ENCODE measurements around the gene STARD8.

Gene STARD8

GRCh38 chrX:68690936-68691501 lies 43.6 kb downstream of the STARD8 start:
- Mint-ChIP-seq H3K27ac (no peak overlapping the region), H3K4me1 (ENCODE audit: low read depth) (peaks cover 29% of the 10 kb centered on the region), H3K4me3 (no peak overlapping the region), H3K36me3 (ENCODE audit: low read depth) (peaks cover 15% of the 10 kb centered on the region), H3K9me3 (no peaks in the 10 kb centered on the region), H3K27me3 (no peaks in the 10 kb centered on the region)
- intact Hi-C loops (cut with micrococcal nuclease), result loop anchor here (10.0 kb wide), 1 partner anchor 506 kb away; no protein-coding TSS in a partner anchor

DNA sequence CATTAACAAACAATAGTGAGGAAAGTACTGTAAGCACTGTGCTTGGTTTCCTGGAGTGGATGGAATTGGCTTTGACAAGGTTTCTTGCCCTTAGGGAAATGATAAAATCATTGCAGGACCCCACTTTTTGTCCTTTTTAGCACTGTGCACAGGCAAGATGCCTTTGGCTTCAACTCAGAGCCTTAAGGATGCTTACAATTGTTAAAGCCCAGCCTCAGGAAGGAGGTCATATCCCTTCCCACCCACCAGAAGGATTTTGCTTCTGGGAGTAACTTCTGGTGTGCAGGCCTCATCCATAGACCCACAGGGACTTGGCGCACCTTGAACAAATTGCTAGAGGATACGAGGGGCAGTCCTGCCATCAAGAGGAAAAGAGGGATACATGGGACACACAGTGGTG lies 44.5 kb downstream of the STARD8 start:
- Mint-ChIP-seq H3K36me3 (ENCODE audit: low read depth) (peaks cover 15% of the 10 kb centered on the region), H3K4me3 (no peak overlapping the region), H3K27me3 (no peaks in the 10 kb centered on the region), H3K27ac (no peak overlapping the region), H3K9me3 (no peaks in the 10 kb centered on the region), H3K4me1 (ENCODE audit: low read depth) (peaks cover 27% of the 10 kb centered on the region)
- intact Hi-C loops (cut with micrococcal nuclease), result loop anchor here (10.0 kb wide), 1 partner anchor 507 kb away; no protein-coding TSS in a partner anchor

- Mint-ChIP-seq H3K36me3 (ENCODE audit: low read depth) (peaks cover 15% of the 10 kb centered on the region), H3K4me1 (ENCODE audit: low read depth) (peaks cover 29% of the 10 kb centered on the region), H3K27me3 (no peaks in the 10 kb centered on the region), H3K4me3 (peak overlapping the region; percentile 79), H3K27ac (no peak overlapping the region), H3K9me3 (no peaks in the 10 kb centered on the region)
- intact Hi-C loops (cut with micrococcal nuclease), result loop anchor here (10.0 kb wide), 1 partner anchor 508 kb away; no protein-coding TSS in a partner anchor
These were observed 45.2 kb downstream of the STARD8 start for GRCh38 chrX:68692651-68693050.

DNA sequence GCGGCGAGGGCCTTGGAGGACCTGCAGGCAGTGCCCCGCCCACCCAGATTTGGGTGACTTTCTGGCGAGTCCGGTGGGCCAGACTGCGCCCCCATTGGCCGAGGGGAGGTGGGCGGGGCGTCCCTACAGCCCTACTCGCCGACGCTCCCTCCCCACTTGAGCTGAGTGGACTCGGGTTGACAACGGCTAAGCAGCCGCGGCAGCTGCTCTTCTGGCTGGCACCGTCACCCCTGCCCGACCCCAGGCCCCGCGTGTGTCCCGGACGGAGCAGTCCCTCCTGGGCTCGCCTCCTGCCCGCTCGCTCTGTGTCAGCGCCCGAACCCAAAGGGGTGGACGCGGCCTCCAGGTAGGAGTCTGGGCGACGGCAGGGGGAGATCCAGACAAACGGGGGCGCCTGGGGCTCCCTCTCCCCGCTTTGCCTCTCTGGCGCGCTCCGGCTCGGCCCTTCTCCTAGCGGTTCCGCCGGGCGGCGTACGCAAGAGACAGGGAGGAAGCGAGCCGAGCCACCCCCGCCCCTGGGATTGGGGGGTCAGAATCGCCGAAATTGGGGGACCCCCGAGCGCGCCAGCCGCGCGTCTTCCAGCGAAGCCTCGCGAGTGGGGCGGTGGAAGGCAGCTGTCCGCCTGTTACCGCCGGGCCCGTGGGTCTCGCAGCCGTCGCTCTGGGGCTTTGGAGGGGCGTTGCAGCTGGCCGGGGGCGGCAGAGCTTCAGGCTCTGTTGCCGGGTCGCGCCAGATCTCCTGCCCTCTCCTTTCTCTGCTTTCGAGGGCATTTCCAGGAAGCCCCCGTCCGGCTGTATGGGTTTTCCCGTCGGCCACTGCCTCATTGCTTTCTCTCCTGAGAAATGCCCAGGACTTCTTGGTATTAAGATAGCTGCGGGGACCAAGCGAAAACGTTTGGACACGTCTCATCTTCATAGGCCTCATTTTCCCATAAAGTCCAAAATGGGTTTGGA lies 46.3 kb downstream of the STARD8 start:
- intact Hi-C loops (cut with micrococcal nuclease), result loop anchor here (10.0 kb wide), 1 partner anchor 509 kb away; no protein-coding TSS in a partner anchor
- Mint-ChIP-seq H3K27ac (peak overlapping the region; percentile 96), H3K4me3 (peak overlapping the region; percentile 79), H3K27me3 (no peaks in the 10 kb centered on the region), H3K9me3 (no peaks in the 10 kb centered on the region), H3K36me3 (ENCODE audit: low read depth) (peaks cover 23% of the 10 kb centered on the region), H3K4me1 (ENCODE audit: low read depth) (peaks cover 35% of the 10 kb centered on the region)

DNA sequence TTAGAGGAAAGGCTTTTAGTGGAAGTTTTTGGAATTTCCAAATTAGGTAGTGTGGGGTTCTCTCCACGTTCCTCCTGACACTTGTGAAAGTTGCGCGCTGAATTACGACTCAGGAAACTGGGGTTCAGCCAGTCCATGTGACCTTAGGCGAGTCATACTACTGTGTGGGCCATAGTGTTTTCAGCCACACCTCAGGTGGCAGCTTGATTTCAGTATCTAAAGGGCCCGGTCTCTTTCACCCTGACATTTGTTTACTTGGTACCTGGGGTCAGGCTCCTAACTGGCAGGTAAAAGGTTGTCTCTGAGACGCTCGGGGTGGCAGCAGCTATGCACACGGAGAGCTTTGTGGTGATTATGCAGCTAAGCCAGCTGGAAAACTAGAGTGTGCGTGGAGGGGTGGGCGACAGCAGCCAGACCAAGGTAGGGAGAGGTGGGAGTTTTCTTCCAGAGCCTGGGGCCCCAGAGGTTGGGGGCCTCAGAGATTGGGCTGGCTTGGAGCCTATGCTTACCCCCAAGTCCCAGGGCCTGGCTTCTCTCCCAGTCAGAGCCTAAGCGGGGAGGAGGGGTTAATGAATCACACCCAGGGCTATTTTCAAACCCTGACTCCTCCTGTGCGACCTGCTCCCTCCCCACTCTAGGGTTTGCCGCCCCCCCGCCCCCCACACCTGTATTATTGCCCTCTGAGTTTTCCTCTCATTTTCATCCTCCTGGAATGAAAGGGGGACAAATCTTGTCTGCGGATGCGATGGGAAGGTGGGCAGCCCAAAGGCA lies 47.2 kb downstream of the STARD8 start:
- H3K27ac Mint-ChIP-seq, result peak overlapping the region; percentile 96
- H3K9me3 Mint-ChIP-seq, result no peaks in the 10 kb centered on the region
- peaks cover 44% of the 10 kb centered on the region for H3K4me1 Mint-ChIP-seq (ENCODE audit: low read depth)
- peaks cover 32% of the 10 kb centered on the region for H3K36me3 Mint-ChIP-seq (ENCODE audit: low read depth)
- no peaks in the 10 kb centered on the region for H3K27me3 Mint-ChIP-seq
- intact Hi-C loops (cut with micrococcal nuclease), result loop anchor here (10.0 kb wide), 1 partner anchor 510 kb away; no protein-coding TSS in a partner anchor
- peak overlapping the region; percentile 79 for H3K4me3 Mint-ChIP-seq

DNA sequence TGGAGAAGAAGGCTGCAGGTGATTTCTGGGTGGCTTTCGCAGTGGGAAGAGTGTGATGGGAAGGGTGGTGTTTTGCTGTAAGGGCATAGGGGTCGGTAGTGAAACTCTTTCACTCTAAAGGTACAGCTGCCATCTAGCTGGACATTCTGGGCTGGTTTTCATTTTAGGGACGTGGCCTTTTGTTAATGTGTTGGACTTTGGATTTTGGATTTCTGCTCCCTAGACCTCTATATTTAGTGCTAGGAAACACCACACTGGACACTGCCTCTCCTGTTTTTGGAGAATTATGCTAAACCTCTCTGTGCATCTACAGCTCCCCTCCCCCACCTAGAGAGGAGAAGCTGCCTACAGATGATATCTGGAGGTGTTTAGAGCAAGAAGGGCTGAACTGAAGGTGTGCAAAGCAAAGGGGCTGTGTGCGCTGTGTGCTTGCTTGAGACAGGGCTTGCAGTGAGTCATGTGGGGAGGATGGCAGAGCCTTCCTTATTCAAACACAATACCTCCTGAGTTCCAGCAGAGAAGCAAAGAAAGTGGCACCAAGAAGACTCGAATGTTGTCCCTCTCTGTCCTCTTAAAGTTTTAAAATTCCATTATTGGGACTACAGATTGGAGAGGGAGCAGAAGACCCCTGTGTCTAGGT lies 47.9 kb downstream of the STARD8 start:
- H3K4me3 Mint-ChIP-seq, result peak overlapping the region; percentile 79
- peaks cover 51% of the 10 kb centered on the region for H3K4me1 Mint-ChIP-seq (ENCODE audit: low read depth)

GRCh38 chrX:68696267-68696990 lies 49.0 kb downstream of the STARD8 start:
- peak overlapping the region; percentile 79 for H3K4me3 Mint-ChIP-seq
- peak overlapping the region; percentile 96 for H3K27ac Mint-ChIP-seq
- no peaks in the 10 kb centered on the region for H3K9me3 Mint-ChIP-seq
- intact Hi-C loops (cut with micrococcal nuclease), result loop anchor here (10.0 kb wide), 1 partner anchor 512 kb away; no protein-coding TSS in a partner anchor
- H3K27me3 Mint-ChIP-seq, result no peaks in the 10 kb centered on the region
- H3K4me1 Mint-ChIP-seq (ENCODE audit: low read depth), result peaks cover 62% of the 10 kb centered on the region
- H3K36me3 Mint-ChIP-seq (ENCODE audit: low read depth), result peaks cover 39% of the 10 kb centered on the region

More for the DNA sequence above, 47.9 kb downstream of the STARD8 start:
- Mint-ChIP-seq H3K27me3 (no peaks in the 10 kb centered on the region), H3K27ac (peak overlapping the region; percentile 96), H3K9me3 (no peaks in the 10 kb centered on the region), H3K36me3 (ENCODE audit: low read depth) (peaks cover 34% of the 10 kb centered on the region)
- intact Hi-C loops (cut with micrococcal nuclease), result loop anchor here (10.0 kb wide), 1 partner anchor 511 kb away; no protein-coding TSS in a partner anchor

- Mint-ChIP-seq H3K27me3 (no peaks in the 10 kb centered on the region), H3K36me3 (ENCODE audit: low read depth) (peaks cover 41% of the 10 kb centered on the region), H3K27ac (peak overlapping the region; percentile 96), H3K4me3 (peak overlapping the region; percentile 46), H3K4me1 (ENCODE audit: low read depth) (peaks cover 68% of the 10 kb centered on the region), H3K9me3 (no peaks in the 10 kb centered on the region)
- intact Hi-C loops (cut with micrococcal nuclease), result loop anchor here (10.0 kb wide), 1 partner anchor 512 kb away; no protein-coding TSS in a partner anchor
These were observed 49.6 kb downstream of the STARD8 start for GRCh38 chrX:68697036-68697435.

GRCh38 chrX:68697465-68698125 lies 50.1 kb downstream of the STARD8 start:
- no peaks in the 10 kb centered on the region for H3K27me3 Mint-ChIP-seq
- peaks cover 71% of the 10 kb centered on the region for H3K4me1 Mint-ChIP-seq (ENCODE audit: low read depth)
- intact Hi-C loops (cut with micrococcal nuclease), result loop anchor here (10.0 kb wide), 1 partner anchor 513 kb away; no protein-coding TSS in a partner anchor
- H3K9me3 Mint-ChIP-seq, result no peaks in the 10 kb centered on the region
- peaks cover 41% of the 10 kb centered on the region for H3K36me3 Mint-ChIP-seq (ENCODE audit: low read depth)
- H3K27ac Mint-ChIP-seq, result peak overlapping the region; percentile 96
- H3K4me3 Mint-ChIP-seq, result peak overlapping the region; percentile 46

DNA sequence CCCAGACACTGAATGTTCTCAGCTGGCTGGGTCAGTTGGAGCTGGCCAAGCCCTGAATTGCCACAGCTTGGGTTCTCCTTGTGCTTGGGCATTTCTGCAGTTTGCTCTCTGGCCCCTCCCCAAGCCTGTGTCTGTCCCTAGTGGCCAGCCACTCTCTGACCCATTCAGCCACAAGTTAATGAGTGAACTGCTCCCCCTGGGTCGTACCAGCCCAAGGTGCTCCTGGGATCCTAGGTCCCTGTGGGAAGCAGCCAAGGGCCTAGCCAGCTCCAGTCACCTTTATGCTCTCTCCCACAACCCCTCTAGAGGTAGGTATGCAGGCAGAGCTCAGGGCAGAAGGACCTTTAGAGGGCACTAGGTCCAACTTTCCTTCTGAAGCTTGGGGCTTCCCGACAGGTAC lies 51.5 kb downstream of the STARD8 start:
- Mint-ChIP-seq H3K36me3 (ENCODE audit: low read depth) (peaks cover 43% of the 10 kb centered on the region), H3K27ac (peak overlapping the region; percentile 96), H3K4me3 (no peak overlapping the region), H3K27me3 (no peaks in the 10 kb centered on the region), H3K9me3 (no peaks in the 10 kb centered on the region), H3K4me1 (ENCODE audit: low read depth) (peaks cover 83% of the 10 kb centered on the region)
- intact Hi-C loops (cut with micrococcal nuclease), result loop anchor here (10.0 kb wide), 1 partner anchor 514 kb away; no protein-coding TSS in a partner anchor

- Mint-ChIP-seq H3K4me3 (peak overlapping the region; percentile 58), H3K27me3 (no peaks in the 10 kb centered on the region), H3K27ac (peak overlapping the region; percentile 96), H3K36me3 (ENCODE audit: low read depth) (peaks cover 41% of the 10 kb centered on the region), H3K4me1 (ENCODE audit: low read depth) (peaks cover 90% of the 10 kb centered on the region), H3K9me3 (no peaks in the 10 kb centered on the region)
- intact Hi-C loops (cut with micrococcal nuclease), result loop anchor here (1.0 to 10.0 kb wide), 2 partner anchors 34 to 515 kb away; no protein-coding TSS in a partner anchor
These were observed 52.7 kb downstream of the STARD8 start for GRCh38 chrX:68699960-68700746.
